Fibroblast of the conjunctiva (primary cell): Measurements from ENCODE around the gene ACSL4.
A peak's percentile ranks its signal among the peaks of the same experiment; 100 is the strongest.
"Not testable (repeated sequence)": the region's sequence is repeated elsewhere in the genome, so short reads cannot be mapped to it uniquely, and the experiment has no call there.

ENCODE experiments used
- DNase-seq: peaks from one replicate; pipeline ENCODE4 v3.0.0-alpha.2; 2010; ENCODE audit warnings: low read depth

ACSL4 gene

DNA sequence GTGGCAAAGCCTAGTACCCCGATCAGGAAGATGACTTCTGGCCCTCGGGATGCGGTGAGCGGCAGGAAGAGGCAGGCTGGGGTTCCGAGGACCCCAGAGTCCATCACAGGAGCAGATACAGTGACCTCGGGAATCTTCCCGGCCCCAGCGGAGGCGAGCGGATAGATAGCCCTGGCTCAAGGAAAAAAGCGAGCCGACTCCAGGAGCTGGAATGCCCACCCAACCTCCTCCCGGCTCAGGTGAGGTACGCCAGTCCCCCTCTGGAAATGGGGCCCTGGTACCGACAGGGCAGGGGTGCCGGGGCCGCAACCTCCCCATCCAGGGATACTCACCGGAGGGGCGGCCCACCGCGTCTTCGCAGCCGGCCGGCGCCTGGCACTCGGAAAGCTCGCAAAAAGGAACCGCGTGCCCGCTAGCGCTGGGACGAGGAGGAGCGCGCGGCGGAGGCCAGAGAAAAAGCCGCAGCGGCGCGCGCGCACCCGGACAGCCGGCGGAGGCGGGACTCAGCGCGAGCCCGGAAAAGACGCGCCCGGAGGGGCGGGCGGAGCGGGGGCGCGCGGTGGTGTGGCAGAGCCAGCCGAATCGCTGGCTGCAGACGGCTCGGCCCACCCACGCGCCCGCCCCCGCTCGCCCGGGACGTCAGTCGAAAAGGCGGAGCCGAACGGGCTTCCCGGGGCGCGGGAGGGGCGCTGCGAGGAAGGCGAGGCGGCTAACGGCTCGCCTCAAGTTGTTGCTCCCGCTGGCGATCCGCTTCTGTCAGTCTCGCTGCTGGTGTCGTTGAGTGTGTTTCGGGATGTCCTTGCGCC is at the start of gene ACSL4:
TSS of gene ACSL4 (minus strand) at position 451 of the 806 bp plus-strand sequence. CDS start 49,894 bp downstream, outside the sequence.
- peak; percentile 68 for DNase-seq

DNA sequence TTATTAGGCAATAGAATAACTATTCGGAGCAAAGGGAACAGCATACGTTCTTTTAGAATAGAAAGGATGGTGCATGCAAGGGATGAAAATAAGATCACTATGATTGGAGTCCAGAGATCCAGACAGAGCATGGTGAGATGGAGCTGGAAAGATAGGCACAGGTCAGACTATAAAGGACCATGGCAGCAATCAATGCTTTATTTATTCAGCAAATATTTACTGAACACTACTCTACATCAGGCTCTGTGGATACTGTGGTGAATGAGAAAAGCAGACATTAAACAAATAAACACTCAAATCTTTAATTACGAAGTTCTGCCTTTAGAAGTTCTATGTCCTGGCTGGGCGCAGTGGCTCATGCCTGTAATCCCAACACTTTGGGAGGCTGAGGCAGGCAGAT is 44.7 kb upstream of the ACSL4 start:
- no peak for DNase-seq

DNA sequence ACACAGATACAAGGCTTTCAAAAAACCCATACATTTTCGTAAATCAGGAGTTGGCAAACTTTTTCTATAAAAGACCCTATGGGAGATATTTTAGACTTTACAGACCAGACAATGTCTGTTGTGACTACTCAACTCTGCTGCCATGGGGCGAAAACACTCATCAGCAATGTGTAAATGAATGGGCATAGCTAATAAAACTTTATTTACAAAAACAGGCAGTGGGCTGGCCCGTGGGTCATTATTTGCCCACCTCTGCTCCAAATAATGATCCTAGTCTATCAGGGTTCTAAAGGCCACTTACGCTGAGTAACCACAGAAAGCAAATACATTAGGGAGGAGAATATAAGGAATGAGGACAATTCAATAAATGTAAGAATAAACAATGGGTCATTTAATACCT is 43.9 kb upstream of the ACSL4 start:
- DNase-seq, result no peak

DNA sequence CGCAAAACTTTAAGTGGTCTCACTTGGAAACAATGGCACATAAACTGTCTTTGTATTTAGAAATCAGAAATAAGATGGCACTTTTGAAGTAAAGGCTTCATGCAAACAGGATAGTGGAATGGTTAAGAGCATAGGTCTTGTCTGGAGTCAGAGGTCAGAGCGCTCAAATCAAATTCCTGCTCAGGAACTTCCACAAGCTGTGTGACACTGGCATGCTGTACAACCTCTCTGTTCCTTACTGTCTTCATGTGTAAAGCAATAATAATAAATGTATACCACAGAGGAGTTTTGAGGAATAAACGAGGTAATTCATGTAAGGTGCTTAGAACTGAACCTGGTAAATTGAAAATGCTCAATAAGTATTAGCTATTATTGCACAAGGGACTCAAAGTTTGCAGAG is 43.4 kb upstream of the ACSL4 start:
- no peak for DNase-seq

DNA sequence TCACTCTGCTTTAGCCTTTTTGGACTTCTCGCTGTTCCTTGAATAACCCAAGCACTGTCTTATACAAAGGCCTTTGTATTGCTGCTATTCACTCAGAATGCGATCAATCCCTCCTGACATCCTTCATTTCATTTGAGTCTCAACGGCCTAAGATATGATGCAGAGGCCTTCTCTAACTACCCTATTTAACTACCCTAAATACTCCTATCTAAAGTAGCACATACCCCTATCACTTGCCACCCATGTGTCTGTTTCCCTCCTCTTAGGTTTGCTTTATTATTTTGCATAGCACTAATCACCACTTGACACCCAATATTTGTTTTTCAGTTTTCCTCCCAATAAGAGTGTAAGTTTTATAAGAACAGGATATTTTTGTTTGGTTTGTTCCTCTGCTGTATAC is 42.3 kb upstream of the ACSL4 start:
- DNase-seq, result no peak

DNA sequence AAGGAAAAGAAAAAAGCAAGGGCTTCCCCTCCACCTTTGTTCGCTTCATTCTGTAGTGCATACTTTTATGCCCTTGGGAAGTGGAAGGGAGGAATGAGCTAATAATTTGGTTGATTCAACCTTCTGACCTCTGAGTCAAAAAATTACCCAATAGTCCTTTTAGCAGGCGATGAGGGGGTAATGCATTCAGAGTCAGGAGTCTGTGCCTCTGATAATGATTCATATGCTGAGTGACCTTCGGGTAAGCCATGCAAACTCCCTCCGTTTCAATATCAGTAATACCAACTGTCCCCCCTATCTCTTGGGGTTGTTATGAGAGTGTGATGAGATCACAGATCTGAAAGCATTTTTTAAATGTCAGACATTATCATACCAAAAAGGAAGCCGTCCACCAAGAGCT is 41.6 kb upstream of the ACSL4 start:
- DNase-seq, result peak; percentile 47

DNA sequence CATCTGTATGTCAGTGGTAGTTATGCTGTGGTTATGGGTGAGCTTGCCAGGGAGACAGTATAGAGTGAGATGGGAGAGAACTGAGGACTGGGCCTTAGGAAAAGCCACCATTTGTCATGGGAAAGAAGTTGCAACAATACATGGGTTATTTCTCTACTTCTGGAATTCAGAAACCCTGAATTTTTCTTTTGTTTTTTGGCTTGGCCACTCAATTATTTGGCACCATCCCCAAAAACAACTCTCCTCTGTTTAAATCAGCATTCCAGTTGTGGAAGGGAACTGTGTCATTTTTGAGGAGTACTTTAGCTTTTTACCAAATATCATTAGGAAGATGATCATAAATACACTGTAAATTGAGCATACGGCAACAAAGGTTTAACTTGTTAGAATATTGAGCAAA is 41.1 kb upstream of the ACSL4 start:
- no peak for DNase-seq

DNA sequence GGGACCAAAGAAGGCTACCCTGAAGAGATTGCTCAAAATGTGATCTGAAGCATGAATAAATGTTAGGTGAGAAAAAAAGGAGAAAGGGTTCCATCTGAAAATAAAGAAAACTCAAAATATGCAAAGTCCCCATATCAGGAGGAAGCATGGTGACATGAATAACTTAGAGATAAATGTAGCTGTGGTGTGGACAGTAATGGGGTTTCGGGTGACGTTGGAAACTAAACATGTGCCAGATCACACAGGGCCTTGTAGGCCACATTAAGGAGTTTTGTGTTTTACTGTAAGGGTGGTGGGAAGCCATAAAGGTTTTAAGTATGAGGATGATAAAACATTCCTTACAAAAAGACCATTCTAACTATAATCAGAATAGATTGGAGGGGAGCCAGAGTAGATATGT is 40.3 kb upstream of the ACSL4 start:
- DNase-seq, result no peak

DNA sequence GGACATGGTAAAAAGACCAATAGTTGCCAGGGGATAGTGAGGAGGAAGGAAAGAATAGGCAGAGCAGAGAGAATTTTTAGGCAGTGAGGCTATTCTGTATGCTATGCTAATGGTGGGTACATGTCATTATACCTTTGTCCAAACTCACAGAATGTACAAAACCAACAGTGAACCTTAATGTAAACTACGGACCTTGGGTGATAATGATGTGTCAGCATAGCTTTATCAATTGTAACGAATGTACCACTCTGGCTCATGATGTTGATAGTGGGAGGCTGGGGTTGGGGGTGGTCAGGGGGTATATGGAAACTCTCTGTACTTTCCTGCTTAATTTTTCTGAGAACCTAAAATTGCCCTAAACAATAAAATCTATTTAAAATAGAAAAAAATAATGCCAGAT is 37.7 kb upstream of the ACSL4 start:
- DNase-seq, result no peak

DNA sequence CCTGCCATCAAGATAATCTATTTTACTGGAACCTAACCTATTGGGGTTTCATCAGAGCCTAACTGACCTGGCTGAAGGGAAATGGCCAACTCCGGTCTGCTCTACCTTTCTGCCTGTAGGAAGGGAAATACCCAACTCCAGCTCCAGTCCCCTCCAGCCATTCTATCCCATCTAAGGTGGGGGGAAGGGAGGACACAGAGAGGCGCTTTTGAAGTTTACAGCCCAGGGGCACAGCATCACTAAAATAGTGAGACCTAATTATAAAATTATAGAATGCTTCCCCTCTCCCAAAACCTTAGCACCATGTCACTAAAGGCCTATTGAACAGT is 27.8 kb upstream of the ACSL4 start:
- DNase-seq, result no peak

DNA sequence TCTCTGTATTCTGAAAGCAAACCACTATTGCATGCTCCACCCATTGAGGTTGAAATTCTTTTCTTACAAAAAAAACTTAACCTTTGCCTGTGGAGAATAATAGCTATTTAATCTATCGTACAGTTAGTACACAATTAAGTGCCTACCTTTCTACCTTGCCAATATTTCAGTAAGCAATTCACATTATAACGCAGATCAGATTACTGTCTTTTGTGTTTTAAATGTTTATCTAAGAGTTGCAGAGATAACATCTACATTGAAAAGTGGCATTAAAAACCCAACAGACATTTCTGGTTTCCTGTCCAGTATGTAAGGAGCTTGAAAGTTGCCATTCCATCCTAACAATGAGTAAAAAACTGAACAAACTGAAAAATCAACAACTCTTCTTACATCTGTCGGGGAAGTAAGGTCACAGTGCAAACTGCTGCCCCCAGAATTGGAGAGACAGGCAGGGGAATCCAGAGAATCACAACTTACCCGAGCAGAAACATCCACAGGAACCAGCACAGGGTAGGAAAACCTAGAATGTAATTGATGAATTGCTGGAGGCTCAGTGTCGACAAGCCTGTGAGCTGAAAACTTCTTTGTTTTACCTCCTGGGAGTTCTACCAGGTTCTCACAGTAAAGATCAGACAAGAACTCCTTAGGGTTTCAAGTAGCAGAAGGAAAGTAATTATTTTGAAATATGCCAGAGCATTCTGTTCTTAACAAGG is 27.3 kb upstream of the ACSL4 start:
- DNase-seq, result no peak

DNA sequence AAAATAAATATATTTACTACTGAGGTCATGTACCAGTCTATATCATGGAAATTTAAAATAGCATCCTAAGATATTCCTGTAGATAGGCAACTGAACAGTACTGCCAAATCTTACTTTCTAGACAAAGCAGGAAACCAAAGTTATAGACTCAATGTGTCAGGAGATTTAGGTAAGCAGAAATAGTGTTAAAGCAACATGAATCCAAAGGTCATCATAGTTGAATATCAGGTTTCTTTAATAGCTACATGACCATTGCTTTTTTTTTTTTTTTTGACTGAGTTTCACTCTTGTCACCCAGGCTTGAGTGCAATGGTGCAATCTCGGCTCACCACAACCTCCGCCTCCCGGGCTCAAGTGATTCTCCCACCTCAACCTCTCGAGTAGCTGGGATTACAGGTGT is 20.2 kb upstream of the ACSL4 start:
- no peak for DNase-seq

DNA sequence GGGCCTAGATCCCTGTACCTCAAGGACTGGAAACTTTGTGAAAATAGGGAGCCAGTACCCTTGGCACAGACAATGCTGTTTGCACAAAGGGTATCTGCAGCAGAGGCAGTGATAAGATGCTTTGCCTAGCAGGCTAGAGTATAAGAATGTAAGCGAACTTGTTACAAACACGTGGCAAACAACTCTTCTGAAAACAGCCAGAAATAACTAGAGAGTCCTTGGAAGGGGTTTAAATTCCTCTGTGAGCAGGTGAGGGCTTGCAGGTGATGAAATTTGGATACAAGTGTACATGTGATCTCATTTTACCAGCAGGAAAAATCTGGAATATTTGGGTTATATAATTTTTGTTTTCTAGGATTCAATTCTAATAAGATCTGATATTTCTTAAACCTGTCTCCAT is 18.6 kb upstream of the ACSL4 start:
- no peak for DNase-seq

DNA sequence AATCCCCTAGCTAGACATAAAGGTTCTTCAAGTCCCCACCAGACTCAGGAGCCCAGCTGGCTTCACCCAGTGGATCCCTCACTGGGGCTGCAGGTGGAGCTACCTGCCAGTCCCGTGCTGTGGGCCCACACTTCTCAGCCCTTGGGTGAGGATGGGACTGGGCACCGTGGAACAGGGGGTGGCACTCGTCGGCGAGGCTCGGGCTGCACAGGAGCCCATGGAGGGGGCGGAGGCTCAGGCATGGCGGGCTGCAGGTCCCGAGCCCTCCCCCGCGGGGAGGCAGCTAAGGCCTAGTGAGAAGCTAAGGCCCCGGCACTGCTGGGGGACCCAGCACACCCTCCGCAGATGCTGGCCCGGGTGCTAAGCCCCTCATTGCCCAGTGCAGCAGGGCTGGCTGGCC is 16.1 kb upstream of the ACSL4 start:
- DNase-seq, result no peak

DNA sequence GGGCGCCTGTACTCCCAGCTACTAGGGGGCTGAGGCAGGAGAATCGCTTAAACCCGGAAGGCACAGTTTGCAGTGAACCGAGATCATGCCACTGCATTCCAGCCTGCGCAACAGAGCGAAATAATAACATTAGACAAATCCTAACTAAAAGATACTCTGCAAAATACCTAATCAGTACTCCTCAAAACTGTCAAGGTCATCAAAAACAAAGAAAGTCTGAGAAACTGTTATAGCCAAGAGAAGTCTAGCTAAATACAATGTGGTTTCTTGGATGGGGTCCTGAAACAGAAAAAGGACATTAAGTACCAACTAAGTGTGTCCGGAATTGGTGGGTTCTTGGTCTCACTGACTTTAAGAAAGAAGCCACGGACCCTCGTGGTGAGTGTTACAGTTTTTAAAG is 14.6 kb upstream of the ACSL4 start:
- DNase-seq, result no peak

DNA sequence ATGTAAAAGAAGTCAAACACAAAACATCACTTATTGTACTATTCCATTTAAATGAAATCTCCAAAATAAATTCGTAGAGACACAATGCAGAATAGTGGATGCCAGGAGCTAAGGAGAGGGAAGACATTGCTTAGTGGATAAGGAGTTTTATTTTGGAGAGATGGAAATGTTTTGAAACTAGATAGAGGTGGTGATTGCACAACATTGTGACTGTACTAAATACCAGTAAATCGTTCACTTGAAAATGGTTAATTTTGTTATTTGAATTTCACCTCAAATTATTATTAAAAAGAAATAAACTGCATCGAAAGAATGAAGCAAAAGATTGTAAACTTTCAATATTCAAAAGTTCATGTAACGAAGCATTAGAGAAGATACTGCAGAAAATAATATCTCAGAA is 9.7 kb upstream of the ACSL4 start:
- DNase-seq, result no peak

DNA sequence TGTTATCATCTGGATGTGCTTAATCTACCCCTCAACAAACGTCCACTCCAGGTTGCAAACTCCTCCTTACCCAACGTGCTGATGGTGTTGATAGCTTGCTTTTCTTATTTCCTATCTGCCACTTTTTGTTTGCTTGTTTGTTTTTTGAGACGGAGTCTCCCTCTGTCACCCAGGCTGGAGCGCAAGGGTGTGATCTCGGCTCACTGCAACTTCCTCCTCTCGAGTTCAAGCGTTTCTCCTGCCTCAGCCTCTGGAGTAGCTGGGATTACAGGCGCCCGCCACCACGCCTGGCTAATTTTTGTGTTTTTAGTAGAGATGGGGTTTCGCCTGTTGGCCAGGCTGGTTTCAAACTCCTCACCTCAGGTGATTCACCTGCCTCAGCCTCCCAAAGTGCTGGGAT is 7.8 kb upstream of the ACSL4 start:
- DNase-seq, result not testable (repeated sequence)

DNA sequence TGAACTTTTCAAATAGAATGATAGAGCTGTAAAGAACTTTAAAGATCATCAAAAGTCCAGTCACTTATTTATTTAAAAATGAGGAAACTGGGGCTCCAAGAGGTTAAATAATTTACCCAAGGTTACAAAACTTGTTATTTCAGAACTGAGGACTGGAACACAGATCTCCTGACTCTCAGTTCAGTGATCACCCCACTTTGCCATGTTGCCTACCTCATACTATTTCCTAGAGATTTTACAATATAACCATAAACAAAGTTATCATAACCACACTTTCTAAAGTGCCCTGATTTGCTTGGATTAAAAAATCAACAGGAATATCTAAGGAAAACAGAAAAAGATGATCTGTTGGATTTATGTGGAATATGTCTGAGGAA is 7.4 kb upstream of the ACSL4 start:
- no peak for DNase-seq

DNA sequence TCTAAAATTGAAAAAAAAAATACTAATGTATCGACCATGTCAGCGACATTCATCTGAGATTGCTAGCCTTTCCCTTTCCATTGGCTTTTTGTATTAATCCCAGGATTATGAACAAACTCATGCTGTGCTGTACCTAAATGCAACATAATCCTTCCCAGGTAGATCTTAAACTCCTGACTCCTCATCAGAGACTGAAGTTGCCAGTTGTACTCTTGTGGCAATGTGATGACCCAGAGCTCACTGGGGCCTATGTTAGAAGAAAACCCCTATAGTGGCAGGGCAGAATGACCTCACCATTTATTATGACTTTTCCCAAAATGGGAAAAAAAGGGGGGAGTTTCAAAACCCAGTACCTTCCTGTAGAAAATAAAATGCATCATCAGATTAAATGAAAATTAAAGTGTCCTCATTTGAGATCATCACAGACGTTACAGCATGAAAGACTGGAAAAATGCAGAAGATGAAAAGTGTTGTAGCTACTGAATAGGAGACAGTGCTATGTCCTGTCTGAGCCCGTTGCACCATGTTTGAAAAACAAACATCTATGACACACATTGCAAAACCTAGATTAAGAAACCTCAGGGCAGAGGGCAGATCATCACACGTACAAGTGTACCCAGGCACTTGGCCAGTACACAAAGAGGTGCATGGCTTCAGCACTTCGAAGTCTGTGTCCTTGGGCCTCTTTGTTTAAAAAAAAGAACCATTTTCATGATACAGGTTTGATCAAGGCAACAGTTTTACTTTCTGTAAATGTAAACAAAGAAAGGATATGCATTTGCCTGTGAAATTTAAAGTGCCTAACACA is 6.8 kb upstream of the ACSL4 start:
- no peak for DNase-seq

DNA sequence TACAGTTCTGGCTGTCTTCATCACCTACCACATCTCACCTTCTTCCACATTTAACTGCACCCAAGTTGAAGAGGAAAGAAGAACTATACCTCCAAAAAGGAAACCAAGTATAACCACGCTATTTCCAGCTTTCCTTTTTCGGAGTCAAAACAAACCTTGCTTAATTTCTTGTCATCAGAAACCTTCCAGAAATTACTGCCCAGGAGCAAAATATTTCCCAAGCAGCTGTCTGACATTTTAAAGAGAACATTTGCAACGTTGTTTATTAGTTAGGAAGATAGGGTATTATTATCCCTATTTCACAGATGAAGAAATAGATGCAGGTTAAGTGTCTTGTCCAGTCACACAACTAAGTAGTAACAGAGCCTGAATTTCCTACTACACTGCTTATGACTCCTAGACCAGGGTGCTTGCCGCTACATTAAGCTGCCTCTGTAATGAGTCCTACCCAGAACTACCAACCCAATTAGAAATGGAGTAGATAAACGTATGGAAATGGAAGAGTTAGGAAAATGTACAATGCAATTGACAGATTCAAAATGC is 2.2 kb upstream of the ACSL4 start:
- DNase-seq, result no peak

DNA sequence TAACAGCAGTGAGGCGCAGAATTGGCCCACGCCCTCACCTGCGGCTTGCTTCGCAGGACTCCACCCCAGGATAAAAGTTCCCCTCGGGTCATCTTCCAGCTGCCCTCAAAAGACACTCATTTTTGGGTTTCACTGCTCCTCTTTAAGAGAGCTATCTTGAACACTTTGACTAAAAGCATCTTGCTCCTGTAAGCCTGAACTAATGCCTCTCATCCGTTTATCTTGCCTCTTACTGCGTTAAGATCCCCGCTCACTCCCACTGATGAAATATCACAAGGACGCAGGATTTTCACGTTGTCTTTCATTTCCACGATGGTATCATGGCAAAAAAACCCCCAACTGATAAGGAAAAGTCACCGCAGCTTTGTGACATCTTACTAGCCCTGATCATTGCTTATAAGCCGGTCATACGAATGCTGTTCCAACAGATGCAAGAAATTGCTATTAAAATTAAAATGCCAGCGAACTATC is 591 bp upstream of the ACSL4 start:
- DNase-seq, result no peak

DNA sequence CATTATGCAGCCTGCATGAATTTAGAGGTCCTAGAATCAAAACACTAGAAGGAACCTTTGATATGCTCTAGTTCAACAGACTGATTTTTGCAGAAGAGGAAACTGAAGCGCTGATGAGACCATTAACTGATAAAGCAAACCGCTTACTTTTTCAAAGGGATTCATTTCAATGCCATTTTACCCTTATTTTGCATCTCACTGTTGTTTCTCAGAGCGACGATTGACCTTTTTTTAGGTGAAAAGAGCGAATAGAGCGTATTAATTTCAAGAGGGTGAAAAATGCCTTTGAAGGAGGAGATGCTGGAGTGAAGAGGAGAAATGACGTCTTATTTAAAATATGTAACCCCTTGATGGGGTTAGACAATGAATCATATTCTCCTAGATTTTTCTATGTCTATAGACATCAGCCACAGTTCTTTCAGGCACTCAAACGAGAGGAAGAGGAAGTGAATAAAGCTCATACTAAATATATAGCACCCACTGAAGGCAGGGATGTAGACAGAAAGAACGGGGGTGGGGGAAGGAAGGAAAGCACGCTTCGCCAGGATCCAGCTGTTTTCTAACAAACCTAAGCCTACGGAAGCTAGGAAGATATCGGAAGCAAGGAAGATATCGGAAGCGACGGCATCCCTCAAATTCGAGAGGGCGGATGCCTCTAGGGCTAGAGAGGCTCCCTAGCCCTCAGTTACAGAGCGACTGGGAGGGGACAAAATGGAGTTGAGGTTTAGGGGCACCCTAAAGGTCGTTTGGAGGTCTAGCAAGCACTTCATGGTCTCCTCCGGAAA is 848 bp downstream of the ACSL4 start:
- DNase-seq, result no peak
